ENCODE measurements around the gene UNC45A.

UNC45A gene

DNA sequence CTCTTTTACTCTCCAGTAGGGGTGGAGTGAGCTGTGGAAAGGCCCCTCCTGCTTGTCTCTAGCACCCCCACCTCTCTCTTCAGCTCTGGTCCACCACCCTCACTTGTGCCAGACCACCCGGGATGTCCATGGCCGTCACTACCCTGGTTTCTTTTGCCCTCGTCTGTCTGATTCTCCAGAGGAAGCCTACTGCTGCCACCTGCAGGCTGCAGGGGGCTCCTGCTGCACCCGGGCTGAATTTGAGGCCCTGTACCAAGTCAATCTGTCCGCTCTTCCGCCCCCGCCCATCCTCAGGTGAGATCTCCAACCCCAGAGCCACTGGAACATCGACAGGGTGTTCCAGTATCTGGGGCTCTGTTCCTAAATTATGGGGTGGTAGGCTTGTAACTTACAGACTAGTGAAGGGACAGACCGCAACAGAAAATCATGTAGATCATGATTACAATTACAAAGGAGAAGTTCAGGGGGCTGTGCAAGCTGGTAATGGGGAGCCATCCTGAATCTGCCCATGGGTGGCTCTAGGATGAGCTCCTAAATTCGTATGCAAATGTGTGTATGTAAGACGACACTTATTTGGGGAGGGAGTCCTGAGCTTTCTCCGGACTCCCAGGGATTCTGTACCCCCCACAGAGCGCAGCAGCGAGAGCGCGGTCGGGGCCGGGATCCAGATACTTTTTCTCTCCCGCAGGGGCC lies 683 bp upstream of the UNC45A start:
- in situ Hi-C loops (cut with MboI; ENCODE audit: low sequenced_read_pairs, unreplicated experiment): no loop called here

GRCh38 chr15:90936823-90937222 lies 1.7 kb downstream of the UNC45A start:
- DNase-seq (ENCODE audit: low spot score): no peak

More for the DNA sequence above, 683 bp upstream of the UNC45A start:
- DNase-seq (ENCODE audit: low spot score): peak; percentile 86
- TF ChIP-seq, protein P1, sequence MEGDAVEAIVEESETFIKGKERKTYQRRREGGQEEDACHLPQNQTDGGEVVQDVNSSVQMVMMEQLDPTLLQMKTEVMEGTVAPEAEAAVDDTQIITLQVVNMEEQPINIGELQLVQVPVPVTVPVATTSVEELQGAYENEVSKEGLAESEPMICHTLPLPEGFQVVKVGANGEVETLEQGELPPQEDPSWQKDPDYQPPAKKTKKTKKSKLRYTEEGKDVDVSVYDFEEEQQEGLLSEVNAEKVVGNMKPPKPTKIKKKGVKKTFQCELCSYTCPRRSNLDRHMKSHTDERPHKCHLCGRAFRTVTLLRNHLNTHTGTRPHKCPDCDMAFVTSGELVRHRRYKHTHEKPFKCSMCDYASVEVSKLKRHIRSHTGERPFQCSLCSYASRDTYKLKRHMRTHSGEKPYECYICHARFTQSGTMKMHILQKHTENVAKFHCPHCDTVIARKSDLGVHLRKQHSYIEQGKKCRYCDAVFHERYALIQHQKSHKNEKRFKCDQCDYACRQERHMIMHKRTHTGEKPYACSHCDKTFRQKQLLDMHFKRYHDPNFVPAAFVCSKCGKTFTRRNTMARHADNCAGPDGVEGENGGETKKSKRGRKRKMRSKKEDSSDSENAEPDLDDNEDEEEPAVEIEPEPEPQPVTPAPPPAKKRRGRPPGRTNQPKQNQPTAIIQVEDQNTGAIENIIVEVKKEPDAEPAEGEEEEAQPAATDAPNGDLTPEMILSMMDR (IDR thresholded peaks at IDR 0.05; ENCODE audit: borderline replicate concordance, control extremely low read depth, extremely low read depth, insufficient read depth, missing control alignments): peak; percentile 99

DNA sequence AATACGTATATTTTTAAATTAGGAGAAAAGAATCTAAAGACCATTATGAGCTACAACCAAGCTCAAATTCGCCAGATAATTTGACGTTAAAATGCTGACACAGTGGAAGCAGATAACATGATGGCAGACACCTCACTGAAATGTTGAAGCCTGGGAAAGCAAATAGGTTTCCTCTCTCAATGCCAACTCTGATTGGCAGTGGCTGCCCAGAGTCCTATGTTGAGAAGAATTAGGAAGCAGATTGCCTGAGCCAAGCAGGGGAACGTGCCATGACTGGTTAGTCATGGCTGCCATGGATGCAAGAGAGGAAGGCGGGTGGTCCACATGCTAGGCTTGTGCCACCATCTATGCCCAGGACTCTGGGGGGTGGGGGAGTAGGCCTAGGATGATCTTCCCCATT lies 3.2 kb downstream of the UNC45A start:
- in situ Hi-C loops (cut with MboI; ENCODE audit: low sequenced_read_pairs, unreplicated experiment): no loop called here
- TF ChIP-seq, protein P1 (IDR thresholded peaks at IDR 0.05; ENCODE audit: borderline replicate concordance, control extremely low read depth, extremely low read depth, insufficient read depth, missing control alignments): no peak
- DNase-seq (ENCODE audit: low spot score): no peak

More at GRCh38 chr15:90936823-90937222, 1.7 kb downstream of the UNC45A start:
- in situ Hi-C loops (cut with MboI; ENCODE audit: low sequenced_read_pairs, unreplicated experiment): no loop called here
- TF ChIP-seq, protein P1 (IDR thresholded peaks at IDR 0.05; ENCODE audit: borderline replicate concordance, control extremely low read depth, extremely low read depth, insufficient read depth, missing control alignments): no peak

DNA sequence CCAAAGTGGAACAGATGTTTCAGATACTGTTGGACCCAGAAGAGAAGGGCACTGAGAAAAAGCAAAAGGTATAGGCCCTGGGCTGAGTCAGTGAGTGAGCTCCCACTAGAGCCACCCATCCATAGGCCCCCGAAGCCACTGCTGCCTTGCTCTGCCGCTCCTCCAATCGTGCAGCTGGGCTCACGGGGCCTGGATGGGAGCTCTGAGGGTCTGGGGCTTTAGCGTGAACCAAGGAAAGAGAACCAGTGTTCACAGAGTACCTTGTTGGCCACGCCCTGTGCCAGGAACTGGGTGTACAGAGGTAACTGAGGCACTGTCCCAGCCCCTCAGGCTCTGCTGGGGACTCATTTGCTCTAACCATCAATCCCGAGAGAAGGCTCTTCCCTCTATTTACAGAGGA lies 4.7 kb downstream of the UNC45A start:
- TF ChIP-seq, protein P1 (IDR thresholded peaks at IDR 0.05; ENCODE audit: borderline replicate concordance, control extremely low read depth, extremely low read depth, insufficient read depth, missing control alignments): no peak
- DNase-seq (ENCODE audit: low spot score): no peak
- in situ Hi-C loops (cut with MboI; ENCODE audit: low sequenced_read_pairs, unreplicated experiment): no loop called here

DNA sequence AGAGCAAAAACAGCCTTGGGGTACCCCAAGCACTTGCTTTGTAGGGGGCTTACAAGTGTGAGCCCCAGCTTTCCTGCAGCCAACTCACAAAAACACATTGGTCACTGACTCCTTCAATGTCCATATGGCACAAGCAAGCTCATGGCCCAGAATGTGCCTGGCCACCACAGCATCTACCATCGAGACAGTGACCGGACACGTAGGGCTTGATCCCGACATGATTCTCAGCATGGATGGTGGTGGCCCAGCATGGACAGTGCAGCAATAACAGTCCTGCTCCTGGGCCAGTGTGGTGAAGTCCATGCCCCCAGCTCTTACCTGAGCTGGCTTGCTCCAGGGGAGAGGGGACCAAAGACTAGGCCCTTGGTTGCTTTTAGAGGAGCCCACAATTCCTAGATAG lies 6.0 kb downstream of the UNC45A start:
- TF ChIP-seq, protein P1 (IDR thresholded peaks at IDR 0.05; ENCODE audit: borderline replicate concordance, control extremely low read depth, extremely low read depth, insufficient read depth, missing control alignments): no peak
- in situ Hi-C loops (cut with MboI; ENCODE audit: low sequenced_read_pairs, unreplicated experiment): no loop called here
- DNase-seq (ENCODE audit: low spot score): no peak

- in situ Hi-C loops (cut with MboI; ENCODE audit: low sequenced_read_pairs, unreplicated experiment): no loop called here
- TF ChIP-seq, protein P1 (IDR thresholded peaks at IDR 0.05; ENCODE audit: borderline replicate concordance, control extremely low read depth, extremely low read depth, insufficient read depth, missing control alignments): no peak
- no peak for DNase-seq (ENCODE audit: low spot score)
These were observed 7.5 kb downstream of the UNC45A start for GRCh38 chr15:90942354-90943120.
